Fibroblast of skin of left biceps (primary cell): ENCODE measurements around the gene GPNMB.
"Not testable (repeated sequence)": the region's sequence is repeated elsewhere in the genome, so short reads cannot be mapped to it uniquely, and the experiment has no call there.

Source experiments
- DNase-seq, 2 experiments: peaks; one replicate each; pipeline ENCODE4 v3.0.0-alpha.2; 2013; ENCODE audit warnings: low read depth in 2 of 2

Gene GPNMB

GRCh38 chr7:23246555-23246954 lies at the start of gene GPNMB:
Gene GPNMB, plus strand, starts transcription at chr7:23246775. Its CDS starts 83 bp downstream, at chr7:23246858.
- peak; percentile 68 to 71 for DNase-seq

DNA sequence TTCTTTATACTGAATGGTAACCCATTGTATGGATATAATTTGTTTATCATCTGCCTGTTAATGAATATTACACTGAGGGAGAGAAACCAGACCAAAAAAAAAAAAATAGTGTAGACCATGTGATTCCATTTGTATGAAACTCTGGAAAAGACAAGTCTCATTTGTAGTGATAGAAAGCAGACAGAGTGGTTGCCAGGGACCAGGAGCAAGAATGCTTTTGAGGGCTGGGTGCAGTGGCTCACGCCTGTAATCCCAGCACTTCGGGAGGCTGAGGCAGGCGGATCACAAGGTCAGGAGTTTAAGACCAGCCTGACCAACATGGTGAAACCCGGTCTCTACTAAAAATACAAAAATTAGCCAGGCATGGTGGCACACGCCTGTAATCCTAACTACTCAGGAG lies 48.8 kb upstream of the GPNMB start:
- DNase-seq = not testable (repeated sequence)

DNA sequence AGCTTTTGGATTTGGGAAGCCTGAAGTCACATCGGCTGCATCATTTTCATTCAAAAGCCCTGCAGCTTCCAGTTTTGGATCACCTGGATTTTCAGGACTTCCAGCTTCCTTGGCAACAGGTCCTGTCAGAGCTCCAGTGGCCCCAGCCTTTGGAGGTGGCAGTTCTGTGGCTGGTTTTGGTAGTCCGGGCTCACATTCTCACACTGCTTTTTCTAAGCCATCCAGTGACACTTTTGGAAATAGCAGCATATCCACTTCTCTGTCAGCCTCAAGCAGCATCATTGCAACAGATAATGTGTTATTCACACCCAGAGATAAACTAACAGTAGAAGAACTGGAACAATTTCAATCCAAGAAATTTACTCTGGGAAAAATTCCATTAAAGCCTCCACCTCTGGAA lies 46.2 kb upstream of the GPNMB start:
- DNase-seq = no peak

GRCh38 chr7:23204241-23204640 lies 42.3 kb upstream of the GPNMB start:
- DNase-seq = no peak

DNA sequence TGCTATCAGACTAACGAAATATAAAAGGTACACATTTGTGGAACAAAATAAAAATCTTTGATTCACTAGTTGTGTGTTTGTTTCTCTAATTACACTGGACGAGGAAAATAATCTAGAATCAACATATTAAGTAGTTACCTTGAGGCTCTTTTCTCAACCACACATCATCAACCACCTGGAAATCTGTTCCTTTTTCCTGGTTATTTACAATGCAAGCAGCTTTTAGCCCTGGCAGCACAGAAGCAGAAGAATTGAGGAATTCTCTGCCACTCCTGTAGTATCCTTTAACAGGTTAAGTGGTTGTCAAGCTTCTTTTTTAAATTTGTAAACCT lies 41.0 kb upstream of the GPNMB start:
- DNase-seq = no peak

DNA sequence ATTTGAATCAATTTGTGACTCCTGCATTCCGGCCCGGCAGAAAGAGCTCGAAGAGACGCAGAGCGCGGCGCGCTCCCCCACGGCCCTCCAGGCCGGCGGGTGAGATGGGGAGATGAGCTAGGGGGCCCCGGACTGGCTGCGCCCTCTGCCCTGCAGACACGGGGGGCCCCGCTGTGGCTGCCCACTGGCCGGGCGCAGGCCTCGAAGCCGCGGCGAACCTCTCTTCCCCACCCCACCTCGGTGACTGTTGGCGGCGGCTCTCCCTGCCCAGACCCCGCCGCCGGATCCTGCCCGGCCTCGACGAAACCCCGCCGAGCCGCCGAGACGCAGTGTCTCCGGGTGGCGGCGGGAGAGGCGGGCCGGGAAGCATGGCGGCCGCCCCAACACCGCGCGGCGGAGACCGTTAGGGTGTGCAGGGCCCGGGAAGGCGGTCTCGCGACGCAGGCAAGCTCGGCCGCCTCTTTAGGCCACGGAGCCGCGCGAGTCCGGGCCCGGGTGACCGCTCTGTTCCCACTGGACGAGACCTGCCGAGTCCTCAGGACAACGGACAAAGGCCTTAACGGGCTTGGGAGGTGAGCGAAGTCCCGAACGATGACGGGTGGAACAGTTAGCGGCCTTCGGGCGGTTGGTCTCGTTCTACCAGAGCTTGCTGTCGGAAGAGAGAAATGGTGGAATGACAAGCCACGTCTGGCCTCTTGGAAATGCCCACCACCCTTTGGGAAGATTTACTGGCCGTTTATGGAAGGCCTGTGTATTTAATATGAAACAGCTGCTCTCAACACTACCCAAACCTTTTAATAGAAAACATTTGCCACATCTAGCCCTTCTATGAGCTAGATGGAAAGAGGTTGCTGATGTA lies 40.4 kb upstream of the GPNMB start:
- DNase-seq = no peak

DNA sequence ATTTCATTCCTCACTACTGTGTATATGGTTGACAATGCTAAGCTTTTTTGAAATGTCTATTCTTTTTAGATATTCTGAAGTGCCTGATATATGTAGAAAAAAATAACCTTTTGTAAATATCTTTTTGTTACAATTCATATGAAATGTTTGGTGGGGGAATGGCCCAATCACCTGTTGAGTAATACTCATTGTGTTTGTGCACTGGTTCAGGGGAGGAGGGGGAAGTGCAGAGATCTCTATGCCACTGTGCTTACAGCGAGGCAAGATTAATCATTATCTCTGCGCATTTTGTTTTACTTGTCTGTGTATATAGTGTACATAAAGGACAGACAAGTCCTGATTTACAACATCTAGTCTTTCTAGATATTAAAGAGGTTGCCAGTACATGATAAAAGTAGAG lies 39.6 kb upstream of the GPNMB start:
- no peak for DNase-seq

DNA sequence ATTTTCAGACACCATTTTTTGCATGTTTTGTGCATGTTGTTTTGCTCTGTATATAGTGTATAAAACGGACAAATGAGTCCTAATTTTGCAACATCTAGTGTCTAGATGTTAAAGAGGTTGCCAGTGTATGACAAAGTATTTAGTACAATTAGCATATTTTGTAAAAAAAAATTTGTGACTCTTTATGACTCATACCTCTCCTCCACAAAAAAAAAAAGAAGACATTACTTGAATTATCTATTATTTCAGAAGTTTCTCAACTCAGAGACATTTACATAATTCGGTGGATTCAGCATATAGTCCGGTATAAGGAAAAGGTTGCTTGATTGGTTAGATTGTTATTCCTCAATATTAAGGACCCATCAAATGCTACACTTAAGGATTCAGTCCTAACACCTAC lies 38.7 kb upstream of the GPNMB start:
- DNase-seq = no peak

DNA sequence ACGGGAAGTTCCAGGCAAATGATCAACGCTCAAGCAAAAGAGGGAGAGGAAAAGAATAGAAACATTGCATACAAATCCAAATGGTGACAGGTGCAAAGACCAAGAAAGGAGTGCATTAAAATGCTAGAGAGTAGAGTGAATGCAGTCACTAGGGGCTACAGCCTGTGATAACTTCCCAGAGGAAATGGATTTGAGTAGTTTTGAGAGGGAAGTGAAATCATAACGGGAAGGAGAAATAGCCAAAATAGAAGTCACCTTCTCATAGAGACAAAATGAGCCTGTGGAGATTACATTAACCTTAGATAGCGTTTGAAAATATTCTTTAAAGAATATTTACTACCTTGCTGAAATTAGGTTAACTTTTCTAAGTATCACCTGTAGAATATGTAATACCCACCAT lies 38.3 kb upstream of the GPNMB start:
- no peak for DNase-seq

GRCh38 chr7:23210506-23210905 lies 36.1 kb upstream of the GPNMB start:
- DNase-seq = no peak

- DNase-seq = no peak
Measured at GRCh38 chr7:23211589-23211988, 35.0 kb upstream of the GPNMB start.

DNA sequence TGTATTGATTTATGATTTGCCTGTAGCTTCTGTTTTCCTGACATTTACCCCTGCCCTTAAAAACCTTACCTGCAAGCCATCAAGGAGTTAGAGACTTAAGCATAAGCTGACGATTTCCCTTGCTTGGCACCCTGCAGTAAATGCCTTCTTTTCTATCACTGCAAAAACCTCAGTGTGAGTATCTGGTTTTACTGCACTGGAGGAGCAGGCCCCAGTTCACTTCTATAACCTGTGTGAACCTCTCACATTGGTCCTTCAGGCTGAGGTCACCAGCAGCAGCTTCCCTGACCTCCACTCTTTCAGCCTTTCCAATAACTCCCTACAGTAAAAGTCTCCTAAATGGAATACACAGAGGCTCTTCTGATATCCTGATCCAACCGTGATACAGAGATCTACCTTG lies 34.2 kb upstream of the GPNMB start:
- DNase-seq = no peak

DNA sequence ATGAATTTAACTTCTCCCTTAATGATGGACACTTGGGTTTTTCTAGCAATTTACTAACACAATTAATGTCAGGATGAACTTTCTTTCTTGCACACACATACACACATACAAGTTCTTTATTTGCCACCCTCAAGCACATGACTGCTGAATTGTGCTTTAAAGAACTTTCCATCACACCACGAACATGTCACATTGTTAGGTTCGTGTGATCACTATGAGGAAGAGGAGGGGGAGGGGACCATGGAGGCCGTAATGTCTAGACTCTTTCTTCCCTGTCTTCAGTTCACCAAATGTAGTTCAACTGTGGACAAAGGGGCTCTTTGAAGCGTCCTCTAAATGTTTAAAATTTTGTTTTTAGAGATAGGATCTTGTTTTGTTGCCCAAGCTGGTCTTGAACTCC lies 33.7 kb upstream of the GPNMB start:
- no peak for DNase-seq

DNA sequence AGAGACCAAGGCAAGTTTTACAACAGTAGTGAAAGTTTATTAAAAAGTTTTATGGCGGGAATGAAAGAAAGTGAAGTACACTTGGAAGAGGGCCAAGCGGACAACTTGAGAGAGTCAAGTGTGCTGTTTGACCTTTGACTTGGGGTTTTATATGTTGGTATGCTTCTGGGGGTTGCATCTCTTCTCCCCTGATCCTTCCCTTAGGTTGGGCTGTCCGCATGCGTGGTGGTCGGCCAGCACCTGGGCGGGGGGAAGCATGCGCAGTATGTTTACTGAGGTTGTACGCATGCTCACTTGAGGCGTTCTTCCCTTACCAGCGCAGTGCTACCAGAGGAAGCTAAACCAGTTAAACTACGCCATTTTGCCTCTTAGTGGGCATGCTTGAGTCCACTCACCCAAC lies 32.8 kb upstream of the GPNMB start:
- no peak for DNase-seq

- DNase-seq = no peak
Measured at GRCh38 chr7:23214423-23214822, 32.2 kb upstream of the GPNMB start.

DNA sequence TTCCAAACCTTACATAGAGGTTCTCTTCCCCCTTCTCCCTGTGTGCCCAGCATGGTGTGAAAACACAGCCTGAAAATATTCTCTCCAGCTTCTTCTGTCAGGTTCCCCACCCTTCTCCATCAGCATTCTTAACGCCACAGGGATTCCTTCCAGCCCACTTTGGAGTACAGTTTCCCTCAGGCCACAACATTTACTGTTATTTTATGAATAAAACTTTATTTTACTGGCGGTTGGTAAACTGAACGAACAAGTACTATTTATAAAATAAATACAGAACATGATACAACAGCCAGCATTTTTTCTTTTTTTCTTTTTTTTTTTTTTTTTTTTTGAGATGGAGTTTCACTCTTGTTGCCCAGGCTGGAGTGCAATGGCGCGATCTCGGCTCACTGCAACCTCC lies 31.6 kb upstream of the GPNMB start:
- no peak for DNase-seq

GRCh38 chr7:23216021-23216420 lies 30.6 kb upstream of the GPNMB start:
- DNase-seq = no peak

DNA sequence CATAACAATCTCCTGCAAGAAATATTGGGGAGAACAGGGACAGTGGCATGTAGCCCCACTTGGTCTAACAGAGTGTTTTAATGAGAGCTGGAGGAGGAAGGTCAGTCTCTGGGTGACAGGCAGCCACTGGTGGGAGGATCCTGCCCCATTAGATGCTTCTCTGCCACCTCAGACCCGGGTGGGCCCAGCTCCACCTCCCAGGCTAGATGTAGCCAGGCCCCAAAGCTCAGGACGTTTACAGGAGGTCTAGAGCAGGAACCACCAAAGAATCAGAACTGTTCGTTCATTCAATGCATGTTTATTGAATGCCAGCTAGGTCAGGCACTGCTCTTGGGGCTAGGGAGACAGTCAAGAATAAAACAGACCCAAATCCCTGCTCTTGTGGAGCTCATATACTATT lies 28.4 kb upstream of the GPNMB start:
- DNase-seq = no peak

DNA sequence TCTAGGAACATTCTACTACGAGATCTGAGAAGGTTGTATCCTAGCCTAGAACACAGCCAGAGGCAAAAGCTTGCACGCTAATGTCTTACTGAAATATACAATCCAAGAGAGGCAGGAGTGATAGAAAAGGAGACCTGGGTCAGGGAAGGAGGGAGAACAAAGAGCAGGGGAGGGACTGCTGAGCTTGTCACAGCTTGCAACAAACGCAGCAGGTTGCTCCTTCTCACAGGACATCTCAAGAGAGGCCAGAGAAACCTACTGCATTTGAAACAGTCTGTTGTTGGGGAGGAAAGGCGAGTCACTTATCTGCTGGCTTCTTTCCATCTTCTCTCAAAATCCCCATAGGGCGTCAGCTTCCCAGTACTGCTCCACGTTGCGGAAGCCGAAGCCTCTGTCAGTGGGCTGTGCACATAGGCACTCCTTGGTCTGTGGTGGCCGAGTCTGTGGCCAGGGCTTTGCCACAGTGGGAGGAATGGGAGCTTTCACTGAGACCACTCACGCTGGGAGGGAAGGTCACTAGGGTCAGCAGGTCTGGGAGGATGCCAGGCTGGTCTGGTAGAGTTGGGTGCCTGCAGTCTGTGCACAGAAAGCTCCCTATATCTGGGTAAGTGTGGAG lies 25.8 kb upstream of the GPNMB start:
- no peak for DNase-seq

GRCh38 chr7:23222439-23223030 lies 24.0 kb upstream of the GPNMB start:
- DNase-seq = no peak

DNA sequence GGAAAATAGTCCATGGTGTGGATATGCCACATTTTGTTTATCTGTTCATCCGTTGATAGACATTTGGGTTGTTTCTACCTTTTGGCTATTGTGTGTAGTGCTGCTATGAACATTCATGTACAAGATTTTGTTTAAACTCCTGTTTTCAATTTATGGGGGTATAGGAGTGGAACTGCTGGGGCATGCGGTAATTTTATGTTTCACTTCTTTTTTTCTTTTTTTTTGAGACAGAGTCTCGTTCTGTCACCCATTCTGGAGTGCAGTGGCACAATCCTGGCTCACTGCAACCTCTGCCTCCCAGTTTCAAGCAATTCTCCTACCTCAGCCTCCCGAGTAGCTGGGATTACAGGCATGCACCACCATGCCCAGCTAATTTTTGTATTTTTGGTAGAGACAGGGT lies 22.2 kb upstream of the GPNMB start:
- DNase-seq = not testable (repeated sequence)

DNA sequence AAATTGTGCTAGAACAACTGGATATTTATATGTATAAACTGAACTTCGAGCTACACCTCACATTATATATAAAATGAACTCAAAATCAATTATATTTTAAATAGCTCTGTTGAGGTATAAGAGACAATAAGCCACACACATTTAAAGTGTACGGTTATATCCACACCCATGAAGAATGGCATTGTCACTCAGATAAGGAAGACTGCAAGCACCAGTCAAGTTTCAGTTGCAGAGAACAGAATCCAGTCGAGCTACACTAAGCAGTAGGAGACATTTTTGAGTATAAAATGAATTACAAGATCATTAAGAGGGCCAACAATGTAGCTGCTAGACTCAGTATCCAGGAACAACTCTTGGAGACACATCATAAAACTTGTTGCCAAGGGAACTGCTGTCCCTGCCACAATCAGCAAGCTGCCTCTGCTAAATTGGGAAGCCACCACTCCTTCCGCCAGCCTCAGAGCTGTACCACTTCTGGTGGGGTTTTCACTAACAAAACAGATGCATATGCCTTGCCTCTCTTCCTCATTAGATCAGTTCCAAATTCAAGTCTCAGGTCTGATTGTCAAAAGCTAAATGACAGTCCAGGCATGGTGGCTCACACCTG lies 19.6 kb upstream of the GPNMB start:
- no peak for DNase-seq

DNA sequence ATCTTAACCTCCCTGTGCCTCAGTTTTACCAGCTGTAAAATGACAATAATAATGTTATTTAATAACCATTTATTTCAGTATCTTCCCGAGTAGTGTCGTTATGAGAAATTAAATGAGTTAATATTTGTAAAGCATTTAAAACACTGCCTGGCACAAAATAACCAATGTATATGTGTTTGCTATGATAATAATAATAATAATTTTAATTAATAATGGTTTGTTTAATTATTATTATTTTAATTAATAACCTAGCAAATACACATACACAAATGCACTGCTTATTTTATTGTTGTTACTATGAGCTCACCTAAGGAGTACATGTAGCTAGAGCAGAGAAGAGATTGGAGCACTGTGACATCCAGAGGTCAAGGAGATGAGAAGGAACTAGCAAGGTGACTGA lies 18.2 kb upstream of the GPNMB start:
- no peak for DNase-seq
